H1 (cell line): ENCODE results near the gene KCNH1. TPM values are rescaled to one million over a fixed set of nuclear protein-coding genes. Genes with fewer than 3 reads are reported as not detected.

Source experiments
- CTCF ChIA-PET: fragments of 300-600 bp; sonication (Branson Sonifier 250); formaldehyde crosslinking; loops from one replicate; lab custom pipeline; 2021; ENCODE audit not compliant: partially characterized antibody; lab: Charles Lee
- POLR2A ChIA-PET: fragments of 300-600 bp; sonication (Branson Sonifier 250); formaldehyde crosslinking; loops from one replicate; lab custom pipeline; 2021; ENCODE audit warnings: inconsistent platforms; ENCODE audit not compliant: partially characterized antibody; lab: Charles Lee
- DNase-seq, 2 experiments: peaks; one replicate each; pipeline versions ENCODE4 v3.0.0 to v3.0.0-alpha.2; 2010 to 2022; ENCODE audit warnings: low spot score in 2 of 2, low read depth in 1 of 2, mixed read lengths in 1 of 2
- FAIRE-seq: peaks from 2 replicates; lab custom pipeline; 2011; peaks lifted over from hg19 to GRCh38; lab: Jason Lieb, UNC
- H2AFZ ChIP-seq: 2 replicates; pipeline ENCODE4 v1.8.1; 2012; ENCODE audit warnings: low read length, inconsistent platforms
- H2AK5ac ChIP-seq: 2 replicates; pipeline ENCODE4 v1.6.1; 2013; ENCODE audit warnings: low read depth, low read length
- H2BK120ac ChIP-seq: replicated peaks from 2 replicates; pipeline ENCODE3; 2013; ENCODE audit warnings: low read depth, low read length, inconsistent platforms
- H2BK12ac ChIP-seq: 2 replicates; pipeline ENCODE4 v1.6.1; 2013; ENCODE audit warnings: low read depth, low read length
- H2BK15ac ChIP-seq: 2 replicates; pipeline ENCODE4 v1.6.1; 2013; ENCODE audit warnings: low read length
- H2BK20ac ChIP-seq: 2 replicates; pipeline ENCODE4 v1.6.1; 2013; ENCODE audit warnings: low read length
- H2BK5ac ChIP-seq: 2 replicates; pipeline ENCODE4 v1.6.1; 2013; ENCODE audit warnings: low read depth, low read length
- H3K14ac ChIP-seq: 2 replicates; pipeline ENCODE4 v1.6.1; 2013; ENCODE audit warnings: inconsistent platforms; ENCODE audit not compliant: insufficient read length
- H3K18ac ChIP-seq: 2 replicates; pipeline ENCODE4 v1.6.1; 2013; ENCODE audit warnings: low read length; ENCODE audit errors: extremely low read depth
- H3K23ac ChIP-seq: 2 replicates; pipeline ENCODE4 v1.6.1; 2013; ENCODE audit warnings: inconsistent platforms; ENCODE audit not compliant: insufficient read length
- H3K23me2 ChIP-seq: 2 replicates; pipeline ENCODE4 v1.6.1; 2013; ENCODE audit warnings: low read depth, low read length
- H3K27ac ChIP-seq: 2 replicates; pipeline ENCODE4 v1.6.1; 2011; ENCODE audit warnings: low read depth, low read length, inconsistent platforms
- H3K27me3 ChIP-seq, 4 experiments: replicated peaks in 1 of 4; 1 replicate in 1 of 4; 2 replicates in 3 of 4; pipeline versions ENCODE4 v1.6.1 to v1.8.1; 2011 to 2013; ENCODE audit warnings: low read length in 3 of 4, mild to moderate bottlenecking in 3 of 4, inconsistent platforms in 2 of 4, mixed read lengths in 2 of 4, moderate library complexity in 1 of 4; ENCODE audit not compliant: control insufficient read depth in 3 of 4, insufficient read depth in 3 of 4; ENCODE audit errors: extremely low read depth in 1 of 4
- H3K36me3 ChIP-seq, 4 experiments: 2 replicates each; pipeline versions ENCODE4 v1.6.1 to v1.8.1; 2011 to 2013; ENCODE audit warnings: mild to moderate bottlenecking in 4 of 4, low read length in 3 of 4, moderate library complexity in 2 of 4, control low read depth in 1 of 4, inconsistent platforms in 1 of 4; ENCODE audit not compliant: insufficient read depth in 4 of 4, control insufficient read depth in 2 of 4
- H3K4ac ChIP-seq: replicated peaks from 2 replicates; pipeline ENCODE3; 2013; ENCODE audit warnings: low read length, low read depth, mixed read lengths, inconsistent platforms; ENCODE audit not compliant: insufficient read length
- H3K4me1 ChIP-seq, 4 experiments: replicated peaks in 1 of 4; 1 replicate in 1 of 4; 2 replicates in 3 of 4; pipeline versions ENCODE4 v1.6.1 to v1.8.1; 2011 to 2013; ENCODE audit warnings: low read length in 3 of 4, inconsistent platforms in 2 of 4, mixed read lengths in 1 of 4; ENCODE audit not compliant: insufficient read depth in 4 of 4, control insufficient read depth in 3 of 4
- H3K4me2 ChIP-seq, 2 experiments: 2 replicates each; pipeline versions ENCODE4 v1.6.1 to v1.8.1; 2011 to 2013; ENCODE audit warnings: low read depth in 2 of 2, low read length in 2 of 2, control low read depth in 1 of 2, inconsistent platforms in 1 of 2, mild to moderate bottlenecking in 1 of 2; ENCODE audit not compliant: insufficient read depth in 1 of 2
- H3K4me3 ChIP-seq, 4 experiments: fragments of 200-600, 300-600 bp in 1 of 4; sonication (generic), shearing (Covaris generic), sonication (Bioruptor Twin) in 1 of 4; 2 replicates each; pipeline versions ENCODE4 v1.5.1 to v1.8.1; 2011 to 2016; ENCODE audit warnings: low read length in 4 of 4, low read depth in 3 of 4, control low read depth in 2 of 4, inconsistent platforms in 2 of 4, mild to moderate bottlenecking in 2 of 4, mixed read lengths in 1 of 4, moderate library complexity in 1 of 4; ENCODE audit not compliant: insufficient read depth in 2 of 4; ENCODE audit errors: extremely low read depth in 1 of 4
- H3K56ac ChIP-seq: replicated peaks from 2 replicates; pipeline ENCODE3; 2013; ENCODE audit warnings: low read depth, mild to moderate bottlenecking, mixed read lengths, low read length, inconsistent platforms; ENCODE audit not compliant: insufficient read length
- H3K79me1 ChIP-seq: 2 replicates; pipeline ENCODE4 v1.6.1; 2013; ENCODE audit warnings: low read depth, low read length, control low read depth
- H3K79me2 ChIP-seq, 2 experiments: 2 replicates each; pipeline versions ENCODE4 v1.6.1 to v1.8.1; 2012 to 2013; ENCODE audit warnings: low read length in 2 of 2, mild to moderate bottlenecking in 2 of 2, inconsistent platforms in 1 of 2; ENCODE audit not compliant: insufficient read depth in 2 of 2, control insufficient read depth in 1 of 2
- H3K9ac ChIP-seq, 4 experiments: replicated peaks in 1 of 4; 1 replicate in 1 of 4; 2 replicates in 3 of 4; pipeline versions ENCODE4 v1.6.1 to v1.8.1; 2011 to 2013; ENCODE audit warnings: low read depth in 3 of 4, low read length in 3 of 4, control low read depth in 2 of 4, mild to moderate bottlenecking in 2 of 4, moderate library complexity in 2 of 4, inconsistent platforms in 1 of 4; ENCODE audit errors: extremely low read depth in 1 of 4
- H3K9me3 ChIP-seq, 2 experiments: 2 replicates each; pipeline versions ENCODE4 v1.6.1 to v1.8.1; 2012 to 2013; ENCODE audit warnings: mild to moderate bottlenecking in 2 of 2, moderate library complexity in 2 of 2, control low read depth in 1 of 2, inconsistent platforms in 1 of 2, low read depth in 1 of 2, low read length in 1 of 2, mixed read lengths in 1 of 2; ENCODE audit not compliant: insufficient read depth in 2 of 2
- H4K20me1 ChIP-seq, 2 experiments: replicated peaks in 1 of 2; 2 replicates each; pipeline versions ENCODE3 to v1.8.1; 2011 to 2013; ENCODE audit warnings: inconsistent platforms in 2 of 2, low read length in 2 of 2, mild to moderate bottlenecking in 1 of 2; ENCODE audit not compliant: insufficient read depth in 2 of 2, control insufficient read depth in 1 of 2
- H4K5ac ChIP-seq: 2 replicates; pipeline ENCODE4 v1.6.1; 2013; ENCODE audit warnings: low read length, low read depth, mixed read lengths, inconsistent platforms; ENCODE audit not compliant: insufficient read length
- H4K8ac ChIP-seq: 2 replicates; pipeline ENCODE4 v1.8.0; 2013; ENCODE audit warnings: mild to moderate bottlenecking, moderate library complexity, low read length, inconsistent platforms; ENCODE audit not compliant: insufficient read depth; ENCODE audit errors: extremely low read depth
- H4K91ac ChIP-seq: replicated peaks from 2 replicates; pipeline ENCODE3; 2013; ENCODE audit warnings: low read length, mixed read lengths, inconsistent platforms; ENCODE audit not compliant: insufficient read length
- ATF3 ChIP-seq: IDR thresholded peaks from 2 replicates; pipeline ENCODE4 v1.6.1; 2011; ENCODE audit warnings: low read depth, mild to moderate bottlenecking, low read length; ENCODE audit not compliant: insufficient read depth
- CBX5 ChIP-seq: fragments of 300-800, 300-1000 bp; sonication (generic); IDR thresholded peaks from 2 replicates; pipeline ENCODE4 v1.7.1; 2016; ENCODE audit warnings: antibody characterized with exemption, low read length, low read depth
- CHD1 ChIP-seq: IDR thresholded peaks from 2 replicates; pipeline ENCODE4 v1.6.1; 2012; ENCODE audit warnings: low read depth, low read length, improper control_type of control experiment
- CREB1 ChIP-seq: IDR thresholded peaks from 2 replicates; pipeline ENCODE4 v1.6.1; 2012; ENCODE audit warnings: inconsistent platforms
- KDM5A ChIP-seq: fragments of 200-600 bp; IDR thresholded peaks from 2 replicates; pipeline ENCODE4 v1.7.1; 2012; ENCODE audit warnings: mild to moderate bottlenecking, low read length, inconsistent platforms, mixed read lengths
- MAFK ChIP-seq: IDR thresholded peaks from 2 replicates; pipeline ENCODE4 v1.6.1; 2012; ENCODE audit warnings: low read depth, mild to moderate bottlenecking, improper control_type of control experiment, low read length
- SIN3A ChIP-seq, 2 experiments: IDR thresholded peaks in 1 of 2; conservative IDR thresholded peaks in 1 of 2; 2 replicates each; pipeline ENCODE4 v1.6.1; 2011 to 2012; ENCODE audit warnings: low read length in 2 of 2, improper control_type of control experiment in 1 of 2, low read depth in 1 of 2, mild to moderate bottlenecking in 1 of 2
- TEAD4 ChIP-seq: IDR thresholded peaks from 2 replicates; pipeline ENCODE4 v1.6.1; 2012; ENCODE audit warnings: low read depth, low read length, inconsistent platforms, mixed read lengths
- whole genome bisulfite sequencing, 2 experiments: shearing (Covaris generic) in 1 of 2; methylation state at CpG; one replicate each; pipeline versions ENCODE4 v1.1.6 to v1.1.7; 2013 to 2015; ENCODE audit warnings: low lambda C conversion rate in 2 of 2, mixed read lengths in 2 of 2, inconsistent platforms in 1 of 2, low coverage in 1 of 2, missing lambda C conversion rate in 1 of 2; ENCODE audit not compliant: insufficient replicate concordance in 2 of 2, insufficient coverage in 1 of 2, insufficient read length in 1 of 2; ENCODE audit errors: extremely low coverage in 1 of 2, missing lambda C conversion rate in 1 of 2; 5-methylcytosine and 5-hydroxymethylcytosine counted together
- polyA plus RNA-seq, 7 experiments: library from polyadenylated mRNA; depleted of rRNA in 3 of 7; stranded (reverse) in 5 of 7; unstranded in 2 of 7; fragments of >200 nt in 5 of 7; fragments of 200-250 nt in 2 of 7; gene quantifications; 1 replicate in 5 of 7; 2 replicates in 1 of 7; 4 replicates in 1 of 7; pipeline versions ENCODE4 v1.2.1 to v1.2.3, GENCODE V29; 2011 to 2013; ENCODE audit warnings: missing spikeins in 2 of 7, mixed read lengths in 2 of 7
- total RNA-seq: library from RNA; stranded (reverse); fragmentation: NEBNext Ultra II Directional; extraction: Animal tissue kit (Norgen Biotek cat#: 25700); gene quantifications from 2 replicates; pipeline ENCODE4 v1.2.1, GENCODE V29; 2021

KCNH1 gene
- total and polyA plus RNA-seq, 2 of the 8 experiments (the other 6 are each of a cell fraction or from before 2014, with no cell fraction given), result 0.27 to 0.34 TPM

GRCh38 chr1:210771131-210771530, 362.8 kb downstream of the KCNH1 start:
- Histone ChIP-seq H2BK120ac (no peak overlapping the region), H3K4me2 (no peak overlapping the region), H3K27me3 (no peaks in the 10 kb centered on the region), H4K8ac (no peak overlapping the region), H4K20me1 (no peaks in the 10 kb centered on the region), H3K79me1 (no peaks in the 10 kb centered on the region), H2BK20ac (no peak overlapping the region), H2BK5ac (no peak overlapping the region), H3K79me2 (no peaks in the 10 kb centered on the region), H3K27ac (no peak overlapping the region), H4K5ac (no peak overlapping the region), H2AFZ (no peak overlapping the region; the same call in 1 of the 2 replicates), H3K4ac (no peak overlapping the region), H3K23me2 (no peaks in the 10 kb centered on the region), H3K36me3 (no peaks in the 10 kb centered on the region), H3K9ac (no peak overlapping the region), H4K91ac (no peak overlapping the region), H2BK15ac (peak overlapping the region; percentile 49; the same call in 1 of the 2 replicates), H3K4me3 (no peak overlapping the region), H2BK12ac (no peak overlapping the region), H3K4me1 (0 out of 7 replicates have a peak, but pooled peaks cover 0 to 2% (median 0%) of the 10 kb centered on the region in 4 experiments), H3K14ac (no peak overlapping the region), H2AK5ac (no peak overlapping the region), H3K18ac (no peak overlapping the region), H3K56ac (no peak overlapping the region), H3K9me3 (no peaks in the 10 kb centered on the region), H3K23ac (no peak overlapping the region)
- TF ChIP-seq TEAD4, result no peak
- no peak for TF ChIP-seq MAFK
- TF ChIP-seq KDM5A, result no peak
- no peak for TF ChIP-seq ATF3
- TF ChIP-seq CREB1, result no peak
- TF ChIP-seq SIN3A (conservative IDR thresholded peaks at IDR 0.05 in 1 of 2, IDR thresholded peaks at IDR 0.05 in 1 of 2; ENCODE audit: low read depth in 1 of 2, low read length in 2 of 2), result no peak
- TF ChIP-seq CBX5, result no peak
- TF ChIP-seq CHD1, result no peak
- no peak for FAIRE-seq
- ChIA-PET CTCF (interaction anchor here (1.4 kb wide), 1 partner anchor 363 kb away, joined by 4 read pairs; no protein-coding TSS in a partner anchor), POLR2A (no interaction called here)
- DNase-seq, result no peak
- WGBS, 2 experiments, result 98% methylated on average over 5 of the region's 5 CpGs; no CpG with 5 or more reads in 1 of the 2 experiments
